Natural killer cell (primary cell): ENCODE data around the gene RFPL3. TPM values are rescaled to one million over a fixed set of nuclear protein-coding genes. Genes with fewer than 3 reads are reported as not detected.

Experiments used
- ATAC-seq, 3 donors: fragments of 150-1000 bp in 2 of 3; fragments of 200-7000 bp in 1 of 3; cut with Tn5 transposase; 1 replicate in 1 of 3; 2 replicates in 2 of 3; pipeline ENCODE4 v1.10.0; 2021; ENCODE audit warnings: mild to moderate bottlenecking in 2 of 3, moderate library complexity in 2 of 3
- DNase-seq, 2 donors: peaks; one replicate each; pipeline versions ENCODE4 v3.0.0 to v3.0.0-alpha.2; 2013 to 2021; ENCODE audit warnings: mixed read lengths in 1 of 2
- H3K27ac ChIP-seq: one replicate; pipeline ENCODE4 v1.5.1; 2013; ENCODE audit warnings: mild to moderate bottlenecking, low read length
- H3K27me3 ChIP-seq: one replicate; pipeline ENCODE4 v1.6.1; 2013; ENCODE audit warnings: low read length; ENCODE audit not compliant: control insufficient read depth, insufficient read depth
- H3K36me3 ChIP-seq: one replicate; pipeline ENCODE4 v1.6.1; 2013; ENCODE audit warnings: low read length; ENCODE audit not compliant: control insufficient read depth, insufficient read depth
- H3K4me1 ChIP-seq: one replicate; pipeline ENCODE4 v1.6.1; 2013; ENCODE audit warnings: low read length; ENCODE audit not compliant: control insufficient read depth, insufficient read depth
- H3K4me3 ChIP-seq: one replicate; pipeline ENCODE4 v1.5.1; 2013; ENCODE audit warnings: low read length
- H3K9me3 ChIP-seq: one replicate; pipeline ENCODE4 v1.6.1; 2013; ENCODE audit warnings: low read length; ENCODE audit not compliant: control insufficient read depth, insufficient read depth
- H3K27ac Mint-ChIP-seq, 2 donors: one replicate each; pipeline ENCODE4 v1.8.0; 2022; ENCODE audit warnings: mild to moderate bottlenecking in 2 of 2, mixed read lengths in 2 of 2, moderate library complexity in 1 of 2
- H3K27me3 Mint-ChIP-seq, 2 donors: one replicate each; pipeline ENCODE4 v1.8.0; 2022; ENCODE audit warnings: low read depth in 2 of 2, mixed read lengths in 2 of 2
- H3K36me3 Mint-ChIP-seq: one replicate; pipeline ENCODE4 v1.8.0; 2022; ENCODE audit warnings: mixed read lengths
- H3K4me1 Mint-ChIP-seq, 2 donors: one replicate each; pipeline ENCODE4 v1.8.0; 2022; ENCODE audit warnings: mixed read lengths in 2 of 2
- H3K4me3 Mint-ChIP-seq: one replicate; pipeline ENCODE4 v1.8.0; 2022; ENCODE audit warnings: mild to moderate bottlenecking, moderate library complexity, mixed read lengths
- H3K9me3 Mint-ChIP-seq, 2 donors: one replicate each; pipeline ENCODE4 v1.8.0; 2022; ENCODE audit warnings: mixed read lengths in 2 of 2
- WGBS: methylation state at CpG from one replicate; pipeline ENCODE4 v1.1.7; 2013; ENCODE audit warnings: missing lambda C conversion rate; ENCODE audit not compliant: insufficient coverage; 5-methylcytosine and 5-hydroxymethylcytosine counted together
- intact Hi-C: fragments of 100-400 bp; cut with micrococcal nuclease; formaldehyde crosslinking; loops from one replicate; pipeline ENCODE4 v1.14.2; 2022
- total RNA-seq, 4 donors: library from RNA; stranded (reverse); fragments of 120-200 nt in 1 of 4; gene quantifications; one replicate each; pipeline versions ENCODE4 v1.2.3 to v1.2.4, GENCODE V29; 2013 to 2022
- TF ChIP-seq, protein P1 (sequence below): fragments of 200-600 bp; IDR thresholded peaks from one replicate; pipeline ENCODE4 v1.8.0; 2022; ENCODE audit warnings: antibody characterized with exemption

Gene RFPL3
- total RNA-seq, 3 donors from 2014 or later (not counting 1 experiment from before 2014, with no cell fraction given): not detected

DNA sequence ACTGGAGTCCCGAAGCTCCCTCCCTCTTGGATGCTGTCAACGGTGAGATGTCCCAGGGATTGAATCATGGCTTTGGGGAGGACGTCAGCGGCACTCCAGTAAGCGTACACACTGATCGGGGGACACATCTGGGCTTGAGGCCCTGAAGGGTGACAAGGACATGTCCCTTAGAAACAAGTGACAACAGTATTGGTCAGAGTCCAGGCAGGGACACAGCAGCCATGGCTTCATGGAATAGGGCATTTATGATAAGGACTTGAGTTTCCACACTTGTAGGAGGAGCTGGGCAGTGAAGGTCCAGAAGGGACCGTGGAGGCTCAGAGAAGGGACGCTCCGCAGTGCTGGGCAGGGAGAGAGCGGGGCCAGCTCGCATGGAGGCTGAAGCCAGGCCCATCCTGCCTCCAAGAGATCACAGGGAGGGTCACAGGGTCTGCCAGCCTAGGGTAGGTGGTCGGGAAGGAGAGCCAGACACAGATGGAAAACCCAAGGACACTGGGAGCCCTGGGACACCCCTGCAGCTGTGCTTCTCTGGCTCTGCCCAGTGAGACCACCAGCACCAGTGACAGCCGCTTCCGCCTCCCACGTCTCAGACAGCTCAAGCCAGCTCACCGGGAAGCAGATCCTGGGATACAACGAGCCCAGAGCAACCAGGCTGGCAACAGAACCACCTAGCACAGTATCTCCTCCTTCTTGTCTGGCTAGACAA, 22.9 kb upstream of the RFPL3 start:
- intact Hi-C loops: no loop called here
- H3K27me3 ChIP-seq: no peaks in the 10 kb centered on the region
- no peak overlapping the region for H3K4me3 ChIP-seq
- TF ChIP-seq, protein P1, sequence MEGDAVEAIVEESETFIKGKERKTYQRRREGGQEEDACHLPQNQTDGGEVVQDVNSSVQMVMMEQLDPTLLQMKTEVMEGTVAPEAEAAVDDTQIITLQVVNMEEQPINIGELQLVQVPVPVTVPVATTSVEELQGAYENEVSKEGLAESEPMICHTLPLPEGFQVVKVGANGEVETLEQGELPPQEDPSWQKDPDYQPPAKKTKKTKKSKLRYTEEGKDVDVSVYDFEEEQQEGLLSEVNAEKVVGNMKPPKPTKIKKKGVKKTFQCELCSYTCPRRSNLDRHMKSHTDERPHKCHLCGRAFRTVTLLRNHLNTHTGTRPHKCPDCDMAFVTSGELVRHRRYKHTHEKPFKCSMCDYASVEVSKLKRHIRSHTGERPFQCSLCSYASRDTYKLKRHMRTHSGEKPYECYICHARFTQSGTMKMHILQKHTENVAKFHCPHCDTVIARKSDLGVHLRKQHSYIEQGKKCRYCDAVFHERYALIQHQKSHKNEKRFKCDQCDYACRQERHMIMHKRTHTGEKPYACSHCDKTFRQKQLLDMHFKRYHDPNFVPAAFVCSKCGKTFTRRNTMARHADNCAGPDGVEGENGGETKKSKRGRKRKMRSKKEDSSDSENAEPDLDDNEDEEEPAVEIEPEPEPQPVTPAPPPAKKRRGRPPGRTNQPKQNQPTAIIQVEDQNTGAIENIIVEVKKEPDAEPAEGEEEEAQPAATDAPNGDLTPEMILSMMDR: no peak
- H3K36me3 Mint-ChIP-seq: no peaks in the 10 kb centered on the region
- no peaks in the 10 kb centered on the region for H3K9me3 ChIP-seq
- H3K4me1 Mint-ChIP-seq: no peaks in the 10 kb centered on the region
- 81% methylated on average over 17 of the region's 17 CpGs for WGBS
- H3K27ac Mint-ChIP-seq: no peak overlapping the region
- H3K4me3 Mint-ChIP-seq: no peak overlapping the region
- no peaks in the 10 kb centered on the region for H3K9me3 Mint-ChIP-seq
- ATAC-seq (no peak), DNase-seq (no peak)
- H3K4me1 ChIP-seq: peaks cover 5% of the 10 kb centered on the region
- H3K27ac ChIP-seq: no peak overlapping the region
- peaks cover 8 to 22% of the 10 kb centered on the region in 2 donors for H3K27me3 Mint-ChIP-seq
- H3K36me3 ChIP-seq: no peaks in the 10 kb centered on the region

DNA sequence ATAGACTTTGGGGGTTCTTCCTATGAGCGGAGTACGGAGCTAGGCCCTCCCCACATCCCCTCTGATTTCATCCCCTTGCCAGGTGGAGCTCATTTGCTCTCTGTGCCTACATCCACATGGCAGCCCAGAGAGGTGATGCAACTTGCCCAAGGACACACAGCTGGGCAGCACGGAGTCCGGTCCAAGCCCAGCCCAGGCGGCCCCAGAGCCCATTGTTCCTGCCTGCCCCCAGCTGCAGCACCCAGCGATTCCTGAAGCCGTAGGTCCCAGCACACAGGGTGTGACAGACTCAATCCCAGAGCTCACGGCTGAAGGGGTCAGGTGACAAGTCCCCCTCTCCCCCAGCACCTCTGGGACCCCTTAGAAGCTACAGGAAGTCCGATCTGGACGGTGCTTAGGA, 22.2 kb upstream of the RFPL3 start:
- ATAC-seq (no peak), DNase-seq (no peak)

DNA sequence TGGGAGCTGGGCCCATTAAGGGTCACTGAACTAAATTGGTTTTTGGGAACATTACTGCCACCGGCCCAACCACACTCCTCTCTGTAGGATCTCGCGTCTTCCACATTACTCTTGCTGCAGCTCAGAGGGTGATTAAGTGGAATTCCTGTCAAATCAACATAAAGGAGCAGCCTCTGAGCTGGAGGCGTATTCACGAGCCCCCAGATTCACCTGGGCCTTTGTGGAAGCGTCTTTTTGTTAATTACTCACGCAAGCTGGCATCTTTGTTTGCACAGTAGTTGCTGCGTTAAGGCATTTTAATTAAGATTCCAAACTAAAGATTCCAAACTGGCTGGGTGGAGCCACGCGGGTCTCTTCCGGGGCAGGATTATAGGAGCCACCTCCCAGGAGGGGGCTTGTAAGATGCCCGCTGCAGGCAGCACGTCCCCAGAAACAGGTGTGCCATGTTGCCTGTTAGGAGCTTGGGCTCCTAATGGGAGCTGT, 21.5 kb upstream of the RFPL3 start:
- TF ChIP-seq, protein P1: no peak
- H3K4me1 ChIP-seq: peaks cover 5% of the 10 kb centered on the region
- H3K36me3 ChIP-seq: no peaks in the 10 kb centered on the region
- Mint-ChIP-seq H3K27ac (no peak overlapping the region), H3K4me3 (no peak overlapping the region), H3K27me3 (peaks cover 17 to 22% of the 10 kb centered on the region in 2 donors), H3K36me3 (no peaks in the 10 kb centered on the region), H3K9me3 (no peaks in the 10 kb centered on the region), H3K4me1 (no peaks in the 10 kb centered on the region)
- no peak overlapping the region for H3K27ac ChIP-seq
- H3K9me3 ChIP-seq: no peaks in the 10 kb centered on the region
- DNase-seq: no peak
- intact Hi-C loops: no loop called here
- no peak for ATAC-seq
- no peak overlapping the region for H3K4me3 ChIP-seq
- H3K27me3 ChIP-seq: no peaks in the 10 kb centered on the region
- 75% methylated on average over 13 of the region's 13 CpGs for WGBS

More for the DNA sequence above, 22.2 kb upstream of the RFPL3 start:
- Mint-ChIP-seq H3K4me1 (no peaks in the 10 kb centered on the region), H3K4me3 (no peak overlapping the region), H3K27ac (no peak overlapping the region), H3K9me3 (no peaks in the 10 kb centered on the region), H3K36me3 (no peaks in the 10 kb centered on the region), H3K27me3 (peaks cover 12 to 22% of the 10 kb centered on the region in 2 donors)
- H3K4me1 ChIP-seq: peaks cover 5% of the 10 kb centered on the region
- 71% methylated on average over 10 of the region's 10 CpGs for whole genome bisulfite sequencing
- no peak overlapping the region for H3K4me3 ChIP-seq
- intact Hi-C loops: no loop called here
- H3K27ac ChIP-seq: no peak overlapping the region
- TF ChIP-seq, protein P1: no peak
- no peaks in the 10 kb centered on the region for H3K27me3 ChIP-seq
- H3K9me3 ChIP-seq: no peaks in the 10 kb centered on the region
- H3K36me3 ChIP-seq: no peaks in the 10 kb centered on the region
